AG09309 (cell line): Measurements from ENCODE around the gene MMP24.

Experiments used
- DNase-seq: peaks from one replicate; pipeline ENCODE4 v3.0.0-alpha.2; 2010; ENCODE audit warnings: low read depth
- H3K4me3 ChIP-seq: 2 replicates; pipeline ENCODE4 v1.5.1; 2011; ENCODE audit warnings: mild to moderate bottlenecking, low read depth, low read length, moderate library complexity; ENCODE audit not compliant: control insufficient read depth
- CTCF ChIP-seq: IDR thresholded peaks from 2 replicates; pipeline ENCODE4 v1.5.1; 2011; ENCODE audit warnings: mild to moderate bottlenecking, low read depth, low read length, inconsistent platforms; ENCODE audit not compliant: insufficient read depth, control insufficient read depth; ENCODE audit errors: missing control alignments

MMP24 gene

GRCh38 chr20:35290186-35290886, 63.8 kb downstream of the MMP24 start:
- TF ChIP-seq CTCF = no peak
- no peak overlapping the region for H3K4me3 ChIP-seq

GRCh38 chr20:35290887-35291417, 64.5 kb downstream of the MMP24 start:
- no peak for TF ChIP-seq CTCF
- no peak for DNase-seq
- H3K4me3 ChIP-seq = no peak overlapping the region

More at GRCh38 chr20:35290186-35290886, 63.8 kb downstream of the MMP24 start:
- no peak for DNase-seq

GRCh38 chr20:35291654-35292503, 65.4 kb downstream of the MMP24 start, which contains the start of gene FAM83C:
TSS of gene FAM83C (minus strand) at chr20:35292425. CDS start at chr20:35292304, 121 bp downstream.
- no peak for DNase-seq
- H3K4me3 ChIP-seq = no peak within 1 kb of the TSS
- no peak for TF ChIP-seq CTCF

GRCh38 chr20:35292504-35293285, 66.2 kb downstream of the MMP24 start:
- TF ChIP-seq CTCF = no peak
- no peak for DNase-seq
- H3K4me3 ChIP-seq = no peak overlapping the region

GRCh38 chr20:35293303-35294292, 67.1 kb downstream of the MMP24 start:
- DNase-seq = no peak
- TF ChIP-seq CTCF = no peak

GRCh38 chr20:35294293-35294685, 67.8 kb downstream of the MMP24 start:
- TF ChIP-seq CTCF = no peak
- no peak for DNase-seq
- H3K4me3 ChIP-seq = no peak overlapping the region

More at GRCh38 chr20:35293303-35294292, 67.1 kb downstream of the MMP24 start:
- H3K4me3 ChIP-seq = no peak overlapping the region
